Stimulated activated CD4-positive, alpha-beta T cell treated with anti-CD3 and anti-CD28 coated beads, TNF-alpha, amount 100 ng/mL, for 4 hours (primary cell): ENCODE results near the gene KLHL40.

Experiments
- DNase-seq, 3 experiments: peaks; one replicate each; pipeline ENCODE4 v3.0.0-alpha.2; 2020; ENCODE audit warnings: low read depth in 3 of 3

The KLHL40 gene, protein sequence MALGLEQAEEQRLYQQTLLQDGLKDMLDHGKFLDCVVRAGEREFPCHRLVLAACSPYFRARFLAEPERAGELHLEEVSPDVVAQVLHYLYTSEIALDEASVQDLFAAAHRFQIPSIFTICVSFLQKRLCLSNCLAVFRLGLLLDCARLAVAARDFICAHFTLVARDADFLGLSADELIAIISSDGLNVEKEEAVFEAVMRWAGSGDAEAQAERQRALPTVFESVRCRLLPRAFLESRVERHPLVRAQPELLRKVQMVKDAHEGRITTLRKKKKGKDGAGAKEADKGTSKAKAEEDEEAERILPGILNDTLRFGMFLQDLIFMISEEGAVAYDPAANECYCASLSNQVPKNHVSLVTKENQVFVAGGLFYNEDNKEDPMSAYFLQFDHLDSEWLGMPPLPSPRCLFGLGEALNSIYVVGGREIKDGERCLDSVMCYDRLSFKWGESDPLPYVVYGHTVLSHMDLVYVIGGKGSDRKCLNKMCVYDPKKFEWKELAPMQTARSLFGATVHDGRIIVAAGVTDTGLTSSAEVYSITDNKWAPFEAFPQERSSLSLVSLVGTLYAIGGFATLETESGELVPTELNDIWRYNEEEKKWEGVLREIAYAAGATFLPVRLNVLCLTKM

DNA sequence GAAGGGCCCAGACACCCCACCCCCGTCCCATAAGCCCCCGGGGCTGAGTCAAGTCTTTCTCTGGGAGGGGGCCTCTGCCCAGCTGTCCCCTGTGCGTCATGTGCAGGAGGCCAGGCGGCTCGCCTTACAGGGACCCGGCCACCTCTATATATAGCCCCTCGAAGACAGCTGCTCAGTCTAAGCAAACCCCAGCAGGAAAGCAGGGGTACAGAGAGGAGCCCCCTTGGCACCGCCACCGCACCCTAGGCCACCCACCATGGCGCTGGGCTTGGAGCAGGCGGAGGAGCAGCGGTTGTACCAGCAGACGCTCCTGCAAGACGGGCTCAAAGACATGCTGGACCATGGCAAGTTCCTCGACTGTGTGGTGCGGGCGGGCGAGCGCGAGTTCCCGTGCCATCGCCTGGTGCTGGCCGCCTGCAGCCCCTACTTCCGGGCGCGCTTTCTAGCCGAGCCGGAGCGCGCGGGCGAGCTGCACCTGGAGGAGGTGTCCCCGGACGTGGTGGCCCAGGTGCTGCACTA, at the start of gene KLHL40:
Gene KLHL40 (plus strand): TSS at position 175 of the 519 bp plus-strand sequence. CDS start 82 bp downstream, at position 257.
- DNase-seq: no peak

DNA sequence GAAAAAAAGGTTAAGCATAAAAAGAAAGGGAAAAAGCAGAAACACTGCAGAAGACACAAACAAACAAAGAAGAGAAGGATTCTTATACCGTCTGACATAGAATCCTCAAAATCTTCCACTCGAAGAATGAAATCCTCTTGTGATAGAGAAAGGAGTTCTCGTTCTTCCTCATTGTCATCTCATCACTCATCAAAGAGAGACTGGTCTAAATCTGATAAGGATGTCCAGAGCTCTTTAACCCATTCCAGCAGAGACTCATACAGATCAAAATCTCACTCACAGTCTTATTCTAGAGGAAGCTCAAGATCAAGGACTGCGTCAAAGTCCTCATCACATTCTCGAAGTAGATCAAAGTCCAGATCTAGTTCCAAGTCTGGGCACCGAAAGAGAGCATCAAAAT, 48.3 kb upstream of the KLHL40 start:
- no peak for DNase-seq

DNA sequence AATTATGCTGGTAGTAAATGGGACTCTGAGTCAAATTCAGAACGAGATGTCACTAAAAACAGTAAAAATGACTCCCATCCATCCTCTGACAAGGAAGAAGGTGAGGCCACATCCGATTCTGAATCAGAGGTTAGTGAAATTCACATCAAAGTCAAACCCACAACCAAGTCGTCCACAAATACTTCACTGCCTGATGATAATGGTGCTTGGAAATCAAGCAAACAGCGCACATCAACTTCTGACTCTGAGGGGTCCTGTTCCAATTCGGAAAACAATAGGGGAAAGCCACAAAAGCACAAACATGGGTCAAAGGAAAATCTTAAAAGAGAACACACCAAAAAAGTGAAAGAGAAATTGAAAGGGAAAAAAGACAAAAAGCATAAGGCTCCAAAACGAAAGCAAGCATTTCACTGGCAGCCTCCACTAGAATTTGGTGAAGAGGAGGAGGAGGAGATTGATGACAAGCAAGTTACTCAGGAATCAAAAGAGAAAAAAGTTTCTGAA, 46.9 kb upstream of the KLHL40 start:
- DNase-seq: no peak

DNA sequence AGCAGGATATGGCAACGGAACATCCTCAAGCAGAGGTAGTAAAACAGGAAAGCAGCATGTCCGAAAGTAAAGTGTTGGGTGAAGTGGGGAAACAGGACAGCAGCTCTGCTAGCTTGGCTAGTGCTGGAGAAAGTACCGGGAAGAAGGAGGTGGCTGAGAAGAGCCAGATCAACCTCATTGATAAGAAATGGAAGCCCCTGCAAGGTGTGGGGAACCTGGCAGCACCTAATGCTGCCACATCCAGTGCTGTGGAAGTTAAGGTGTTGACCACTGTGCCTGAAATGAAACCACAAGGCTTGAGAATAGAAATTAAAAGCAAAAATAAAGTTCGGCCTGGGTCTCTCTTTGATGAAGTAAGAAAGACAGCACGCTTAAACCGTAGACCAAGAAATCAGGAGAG, 46.1 kb upstream of the KLHL40 start:
- no peak for DNase-seq

DNA sequence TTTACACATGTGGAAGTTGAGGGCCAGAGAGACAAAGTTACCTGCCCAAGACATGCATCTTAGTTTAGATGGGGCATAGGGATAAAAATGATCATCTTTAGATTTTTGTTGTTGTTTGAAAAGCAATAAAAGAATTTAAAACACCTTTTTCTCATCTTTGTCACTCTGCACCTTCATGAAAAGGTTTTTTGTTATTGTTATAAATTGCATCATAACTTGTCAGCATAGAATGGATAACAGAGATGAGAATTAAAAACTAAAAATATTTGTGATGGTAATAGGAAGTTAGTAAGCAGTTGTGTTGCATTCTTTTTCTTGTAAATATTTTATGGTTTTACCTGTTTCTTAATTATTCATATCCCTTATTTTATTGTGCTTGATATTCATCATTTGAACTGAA, 45.2 kb upstream of the KLHL40 start:
- no peak for DNase-seq

DNA sequence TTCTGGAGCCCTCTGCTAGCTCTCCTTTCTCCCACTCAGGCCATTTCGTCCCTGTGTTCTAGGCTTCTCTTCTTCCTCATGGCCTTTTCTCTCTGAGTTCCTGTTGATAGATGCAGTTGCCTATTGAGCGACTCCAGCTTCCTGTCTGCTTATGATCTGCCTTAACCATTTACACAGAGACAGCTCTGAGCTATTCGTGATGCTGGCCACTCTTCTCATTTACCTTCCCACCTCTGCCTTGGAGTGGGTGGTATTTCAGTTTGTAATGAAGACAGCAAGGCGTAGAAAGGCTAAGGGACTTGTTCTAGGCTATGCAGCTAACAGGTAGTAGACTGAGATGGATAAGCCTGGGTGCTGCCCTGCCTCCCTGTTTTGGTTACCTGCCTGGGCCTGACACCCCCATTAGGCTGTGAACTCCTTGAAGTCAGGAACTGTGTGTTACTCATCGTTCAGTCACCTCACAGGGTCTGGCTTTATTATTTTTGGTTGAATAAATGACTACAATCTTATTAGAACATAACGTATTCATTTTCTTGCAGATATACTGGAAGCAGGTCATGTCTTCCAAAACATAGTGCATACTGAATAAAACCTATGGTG, 44.5 kb upstream of the KLHL40 start:
- no peak for DNase-seq

DNA sequence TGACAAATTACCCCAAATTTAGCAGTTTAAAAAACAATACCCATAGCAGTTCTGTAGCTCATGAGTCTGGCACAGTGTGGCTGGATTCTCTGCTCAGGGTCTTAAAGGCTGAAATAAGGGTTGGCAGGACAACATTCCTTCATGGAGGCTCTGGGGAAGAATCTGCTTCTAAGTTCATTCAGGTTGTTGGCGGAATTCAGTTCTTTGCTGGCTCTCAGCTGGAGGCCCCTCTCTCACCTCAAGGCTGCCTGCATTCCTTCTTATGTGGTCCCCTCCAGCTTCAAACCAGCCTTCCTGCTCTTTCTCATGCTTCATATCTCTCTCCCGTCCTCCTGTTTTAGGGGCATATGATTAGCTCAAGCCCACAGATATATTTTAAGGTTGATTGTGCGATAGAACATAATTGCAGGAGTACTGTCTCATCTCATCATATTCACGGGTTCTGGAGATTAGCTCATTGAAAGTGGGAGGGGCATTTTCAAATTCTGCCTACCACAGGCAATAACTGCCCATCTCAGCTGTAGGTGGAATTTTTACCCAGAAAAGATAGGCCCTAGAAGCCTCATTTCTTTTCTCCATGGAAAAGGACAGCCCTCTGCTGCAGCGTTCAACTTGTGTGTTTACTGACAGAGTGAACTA, 37.4 kb upstream of the KLHL40 start:
- DNase-seq: no peak

DNA sequence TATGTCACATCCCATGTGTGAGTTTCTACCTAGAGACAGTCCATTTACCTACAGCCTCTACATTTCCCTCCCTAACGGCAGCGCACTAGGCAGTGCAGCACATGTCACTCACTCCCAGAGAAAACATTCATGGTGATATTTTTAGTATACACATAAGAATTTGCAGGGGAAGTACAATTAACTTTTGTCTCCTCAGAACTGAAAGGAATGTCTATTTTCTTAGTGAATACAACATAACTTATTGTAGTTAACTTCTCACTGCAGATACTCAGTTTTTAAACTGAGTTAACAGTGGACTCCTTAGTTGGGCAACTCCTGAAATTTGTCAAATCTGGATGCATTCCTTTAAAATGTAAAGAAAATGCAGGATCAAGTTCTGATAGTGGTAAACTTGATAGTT, 36.3 kb upstream of the KLHL40 start:
- no peak for DNase-seq

DNA sequence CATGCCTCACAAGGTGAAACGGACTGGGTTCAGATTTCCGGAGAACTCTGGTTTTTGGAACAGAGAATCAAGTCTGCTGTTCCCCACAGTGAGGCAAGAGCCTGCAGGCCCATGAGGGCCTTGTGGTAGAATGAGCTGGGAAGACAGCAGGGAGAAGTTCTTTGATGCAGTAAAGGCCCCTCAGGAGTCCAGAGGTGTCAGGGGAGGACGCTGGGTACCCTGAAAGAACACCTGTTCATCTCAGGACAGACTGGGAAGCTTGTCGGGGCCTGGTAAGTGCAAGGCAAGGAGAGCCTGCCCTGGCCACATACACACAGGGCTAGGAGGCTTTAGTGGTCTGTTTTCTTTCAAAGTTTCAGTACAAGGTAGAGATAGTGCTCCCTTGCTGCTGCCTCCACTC, 35.6 kb upstream of the KLHL40 start:
- no peak for DNase-seq

DNA sequence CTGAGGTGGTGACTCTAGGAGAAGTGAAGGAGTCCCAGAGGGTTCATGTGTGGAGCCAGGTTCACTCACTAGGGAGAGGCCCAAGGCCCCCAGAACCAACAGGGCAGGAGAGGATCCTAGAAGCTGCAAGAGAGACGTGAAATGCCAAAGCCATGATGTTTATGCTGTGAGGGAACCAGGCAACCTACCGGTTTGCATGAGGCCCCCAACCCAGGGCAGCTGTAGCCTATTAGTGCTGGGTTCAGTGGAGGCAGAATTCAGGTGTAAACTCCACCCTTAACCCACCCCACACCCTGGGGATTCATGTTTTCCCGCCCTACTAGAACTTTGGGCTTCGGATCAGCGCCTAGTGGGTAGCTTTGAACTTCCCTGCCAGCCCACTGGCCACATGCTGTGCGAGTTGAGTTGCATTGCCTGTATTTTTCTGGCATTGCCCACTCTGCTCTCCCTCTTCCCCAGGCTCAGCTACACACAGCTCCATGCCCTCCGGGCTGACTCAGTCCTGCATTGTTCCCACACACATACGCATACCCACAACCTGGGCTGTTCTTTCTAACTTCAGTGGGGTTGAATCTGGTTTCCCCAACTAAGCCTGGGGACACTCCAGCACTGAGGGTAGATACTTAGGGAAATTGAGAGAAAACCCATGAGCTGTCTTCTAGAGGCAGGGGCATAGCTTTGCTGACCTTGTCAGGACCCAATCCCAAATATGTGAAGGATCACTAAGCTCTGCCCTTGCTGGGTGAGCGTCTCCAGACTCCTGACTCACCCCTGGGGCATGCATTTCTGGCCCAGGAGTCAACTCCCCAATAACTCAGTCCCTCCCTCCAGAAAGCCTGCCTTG, 33.9 kb upstream of the KLHL40 start:
- no peak for DNase-seq

DNA sequence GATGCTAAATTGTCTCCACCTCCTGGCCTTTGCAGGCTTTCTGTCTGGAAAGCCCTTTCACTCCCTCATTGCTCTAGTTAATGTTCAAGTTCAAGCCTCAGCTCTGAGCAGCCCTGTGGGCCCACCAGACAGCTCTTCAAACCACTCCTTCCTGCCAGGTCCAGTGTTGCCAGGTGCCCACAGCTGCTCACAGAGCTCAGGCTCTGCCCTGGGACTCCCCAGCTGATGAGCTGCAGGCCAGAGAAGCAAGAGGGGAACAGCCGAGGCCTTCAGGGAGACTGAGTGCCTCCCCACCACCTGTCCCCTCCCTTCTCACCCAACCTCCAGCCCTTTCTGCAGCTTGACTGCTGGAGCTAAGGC, 33.1 kb upstream of the KLHL40 start:
- no peak for DNase-seq

DNA sequence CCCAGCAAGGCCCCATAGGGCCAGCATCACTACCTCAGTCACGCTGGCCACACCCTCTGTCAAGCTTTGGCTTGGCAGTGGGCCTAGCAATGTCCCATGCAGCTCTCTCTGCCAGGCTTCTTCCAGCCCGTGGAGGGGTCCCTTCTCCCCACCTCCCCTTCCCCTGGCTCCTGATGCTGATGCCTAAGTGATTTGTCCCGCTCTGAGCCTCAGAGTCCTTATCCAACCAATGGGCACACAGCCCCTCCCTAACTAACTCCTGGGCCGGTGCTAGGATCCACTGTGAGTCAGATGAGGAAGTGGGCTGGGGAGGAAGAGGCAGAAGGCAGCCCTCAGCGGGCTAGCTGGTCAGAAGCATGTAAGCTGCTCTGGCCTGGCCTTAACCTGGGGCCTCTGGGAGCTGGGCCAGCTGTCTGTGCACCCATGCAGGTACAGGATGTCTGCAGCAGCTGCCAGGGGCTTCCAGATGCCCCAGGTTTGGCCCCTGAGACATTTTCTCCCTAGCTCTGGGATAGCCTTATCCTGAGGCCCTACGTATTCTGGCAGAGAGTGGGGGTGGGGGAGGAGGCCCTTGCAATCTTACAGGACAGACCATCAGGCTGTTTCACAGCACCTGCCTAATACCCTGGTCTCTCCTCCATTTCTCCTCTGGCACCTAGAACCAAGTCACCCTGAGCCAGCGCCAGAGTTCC, 32.6 kb upstream of the KLHL40 start:
- no peak for DNase-seq

DNA sequence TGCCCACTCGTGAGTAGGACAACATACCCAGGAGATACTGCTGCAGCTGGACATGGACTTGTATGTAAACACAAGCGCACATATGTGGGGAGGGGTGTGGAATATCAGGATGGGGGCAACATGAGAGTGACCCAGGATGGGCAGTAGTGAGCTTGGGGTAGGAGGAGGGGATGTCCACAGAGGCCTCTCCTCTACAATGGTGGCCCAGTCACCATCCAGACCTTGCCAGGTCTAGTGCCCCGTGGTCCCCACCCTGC, 32.1 kb upstream of the KLHL40 start:
- no peak for DNase-seq

DNA sequence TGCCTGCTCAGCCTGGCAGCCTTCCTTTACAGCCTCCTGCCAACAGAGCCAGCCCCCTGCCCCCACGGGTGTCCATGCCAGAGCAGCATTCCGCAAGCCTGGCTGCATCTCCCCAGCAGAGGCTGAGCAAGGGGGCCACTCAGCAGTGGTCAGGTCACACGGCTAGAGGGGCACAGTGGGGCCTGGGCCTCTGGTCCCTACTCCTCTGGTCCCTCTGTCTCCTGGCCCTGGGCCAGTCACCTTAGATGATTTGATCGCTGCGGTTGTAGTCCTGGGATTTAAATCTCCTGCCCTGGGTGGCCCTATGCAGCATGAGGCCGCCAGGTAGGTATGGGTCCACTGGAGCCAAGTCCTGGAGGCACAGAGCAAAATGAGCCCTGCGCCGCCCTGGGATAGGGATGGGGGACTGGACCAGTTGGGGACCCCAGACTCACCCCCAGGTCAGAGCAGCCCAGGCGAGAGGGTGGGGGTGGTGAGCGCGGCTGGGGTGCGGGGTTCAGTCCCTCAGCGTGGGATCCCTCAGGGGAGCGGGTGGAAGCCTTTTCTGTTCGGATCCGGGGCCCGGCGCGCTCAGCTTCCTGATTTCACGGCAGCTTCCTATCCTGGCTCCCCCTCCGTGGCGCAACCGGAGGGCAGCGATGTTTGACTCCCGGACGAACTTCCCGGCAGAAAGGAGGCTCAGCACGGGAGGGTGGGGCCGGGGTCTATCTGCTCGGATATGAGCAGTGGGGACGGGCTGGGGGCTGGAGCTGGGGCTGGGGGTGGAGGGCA, 31.6 kb upstream of the KLHL40 start, which contains the start of gene ZBTB47:
Gene ZBTB47 (plus strand): TSS at position 138 of the 771 bp plus-strand sequence. CDS start 4,659 bp downstream, outside the sequence.
- DNase-seq: no peak

DNA sequence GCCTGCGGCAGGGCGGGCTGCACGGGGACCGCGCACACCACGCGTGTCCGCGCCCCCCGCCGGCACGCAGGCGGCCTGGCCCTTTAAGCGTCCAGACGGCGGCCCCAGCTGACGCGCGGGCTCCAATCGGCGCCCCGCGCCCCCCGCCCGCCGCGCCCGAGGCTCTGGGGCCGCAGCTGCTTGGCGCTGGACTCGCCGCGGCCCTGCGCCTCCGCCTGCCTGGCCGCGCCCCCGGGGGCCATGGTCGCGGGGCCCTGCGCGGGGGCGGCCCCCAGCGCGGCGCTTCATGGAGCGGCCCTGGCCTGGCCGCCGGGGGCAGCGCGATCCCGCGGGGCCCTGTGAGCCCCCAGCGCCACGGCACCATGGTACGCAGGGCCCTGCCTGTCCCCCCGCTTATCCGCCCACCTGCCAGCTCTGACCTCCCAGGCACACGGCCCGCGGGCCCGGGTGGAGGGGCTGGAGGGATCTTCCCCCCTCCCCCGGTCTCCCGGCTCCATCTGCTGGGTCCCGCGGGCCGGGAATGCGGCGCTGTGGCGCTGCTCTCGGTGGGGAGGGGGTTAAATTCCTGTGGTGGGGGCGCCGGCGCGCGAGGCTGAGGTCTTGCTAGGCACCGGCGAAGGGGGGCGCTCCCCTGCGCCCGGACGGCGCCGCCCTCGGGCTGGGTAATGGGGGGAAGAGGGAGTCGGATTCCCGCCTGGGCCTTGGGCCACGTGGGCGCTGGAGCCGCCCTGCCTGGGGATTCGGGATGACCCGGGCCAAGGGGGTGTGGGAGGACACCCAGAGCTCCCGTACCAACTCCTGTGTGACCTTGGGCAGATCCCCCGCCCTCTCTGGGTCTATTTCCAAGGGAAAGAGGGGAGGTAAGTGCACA, 30.8 kb upstream of the KLHL40 start:
- no peak for DNase-seq

DNA sequence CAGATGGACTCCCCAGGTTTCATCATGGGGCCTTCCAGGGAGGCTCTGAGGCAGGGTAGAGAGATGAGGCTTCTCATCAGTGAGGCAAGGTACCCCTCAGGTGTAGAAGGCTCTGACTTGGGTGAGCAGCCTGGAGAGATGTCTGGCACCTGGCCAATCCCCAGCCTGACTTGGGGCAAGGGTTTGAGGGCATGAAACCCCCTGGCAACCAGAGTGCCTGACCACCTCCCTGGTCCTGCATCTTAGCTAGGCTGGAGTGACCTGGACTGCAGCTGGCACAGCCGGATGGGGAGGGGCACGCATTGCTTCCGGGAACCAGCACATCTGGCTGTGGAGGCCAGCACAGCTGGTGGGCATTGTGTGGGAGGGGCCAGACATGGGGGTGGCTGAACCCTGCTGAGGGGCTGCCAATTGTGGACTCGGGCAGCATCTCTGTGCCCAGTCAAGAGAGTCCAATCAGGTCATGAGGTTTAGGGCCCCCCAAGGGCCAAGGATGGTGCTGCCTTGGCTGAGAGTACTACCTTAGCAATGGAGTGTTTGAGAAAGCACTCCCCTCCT, 29.9 kb upstream of the KLHL40 start:
- no peak for DNase-seq

DNA sequence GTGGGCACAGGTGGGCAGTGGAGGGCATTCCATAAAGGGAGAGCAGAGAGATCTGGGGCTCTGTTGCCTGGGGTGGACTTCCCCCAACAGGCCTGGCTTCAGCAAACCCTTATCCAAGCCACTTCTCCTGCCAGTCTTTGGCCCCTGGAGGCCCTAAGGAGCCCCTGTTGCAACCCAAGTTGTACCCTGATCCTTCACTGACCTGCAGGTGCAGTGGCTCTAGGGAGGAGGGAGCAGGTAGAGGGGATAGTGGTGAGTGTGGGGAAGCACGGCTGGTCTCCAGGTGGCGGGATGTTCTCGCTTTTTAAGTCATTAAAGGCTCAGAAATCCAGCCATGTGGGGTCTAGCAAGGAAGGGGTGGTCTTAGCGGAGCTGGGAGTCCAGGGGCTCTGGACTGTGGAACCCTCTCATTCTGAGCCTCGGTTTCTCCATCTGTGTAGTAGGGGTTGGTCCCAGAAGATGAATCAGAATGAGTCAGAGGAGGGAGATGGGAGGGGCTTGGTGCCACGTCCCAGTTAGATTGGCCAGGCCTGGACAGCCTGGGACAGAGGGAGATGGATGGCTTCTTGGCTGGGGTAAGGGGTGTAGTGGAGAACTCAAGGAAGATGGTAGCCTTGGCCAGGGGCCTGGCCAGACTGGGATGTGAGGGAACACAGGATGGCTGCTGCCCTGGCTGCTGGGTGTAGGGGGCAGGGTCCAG, 29.2 kb upstream of the KLHL40 start:
- DNase-seq: no peak
